ENCODE results near the gene CANT1. TPM values are rescaled to one million over a fixed set of nuclear protein-coding genes. Genes with fewer than 3 reads are reported as not detected.
"Not testable (repeated sequence)": the region's sequence is repeated elsewhere in the genome, so short reads cannot be mapped to it uniquely, and the experiment has no call there.

Gene CANT1
- total RNA-seq, 1 donor from 2014 or later = 51.3 TPM

GRCh38 chr17:78962345-78962983 is 47.1 kb downstream of the CANT1 start:
- DNase-seq (ENCODE audit: low read depth) = peak; percentile 65

GRCh38 chr17:78961571-78961970 is 48.0 kb downstream of the CANT1 start:
- no peak for DNase-seq (ENCODE audit: low read depth)

- DNase-seq (ENCODE audit: low read depth) = peak; percentile 88
Observed at GRCh38 chr17:78960928-78961327, 48.6 kb downstream of the CANT1 start.

GRCh38 chr17:78959803-78960202 is 49.8 kb downstream of the CANT1 start:
- no peak for DNase-seq (ENCODE audit: low read depth)

GRCh38 chr17:78958641-78959127 is 50.9 kb downstream of the CANT1 start:
- no peak for DNase-seq (ENCODE audit: low read depth)

- DNase-seq (ENCODE audit: low read depth) = no peak
Observed at GRCh38 chr17:78957128-78957527, 52.4 kb downstream of the CANT1 start.

- DNase-seq (ENCODE audit: low read depth) = no peak
Observed at GRCh38 chr17:78956254-78956653, 53.3 kb downstream of the CANT1 start.

GRCh38 chr17:78954684-78955083 is 54.9 kb downstream of the CANT1 start:
- DNase-seq (ENCODE audit: low read depth) = no peak

GRCh38 chr17:78953356-78954350 is 55.9 kb downstream of the CANT1 start:
- no peak for DNase-seq (ENCODE audit: low read depth)

- no peak for DNase-seq (ENCODE audit: low read depth)
Observed at GRCh38 chr17:78952706-78953105, 56.9 kb downstream of the CANT1 start.

- no peak for DNase-seq (ENCODE audit: low read depth)
Observed at GRCh38 chr17:78951967-78952551, 57.5 kb downstream of the CANT1 start.

GRCh38 chr17:78950870-78951269 is 58.7 kb downstream of the CANT1 start:
- no peak for DNase-seq (ENCODE audit: low read depth)

GRCh38 chr17:78947235-78948149 is 62.1 kb downstream of the CANT1 start:
- no peak for DNase-seq (ENCODE audit: low read depth)

- DNase-seq (ENCODE audit: low read depth) = no peak
Observed at GRCh38 chr17:78946631-78947030, 62.9 kb downstream of the CANT1 start.

GRCh38 chr17:78946131-78946530 is 63.4 kb downstream of the CANT1 start:
- DNase-seq (ENCODE audit: low read depth) = no peak

- DNase-seq (ENCODE audit: low read depth) = not testable (repeated sequence)
Observed at GRCh38 chr17:78945455-78945854, 64.1 kb downstream of the CANT1 start.

GRCh38 chr17:78944956-78945355 is 64.6 kb downstream of the CANT1 start:
- peak; percentile 37 for DNase-seq (ENCODE audit: low read depth)

GRCh38 chr17:78944026-78944425 is 65.5 kb downstream of the CANT1 start:
- DNase-seq (ENCODE audit: low read depth) = no peak
